M059J (cell line): ENCODE measurements around the gene YEATS4. TPM values are rescaled to one million over a fixed set of nuclear protein-coding genes. Genes with fewer than 3 reads are reported as not detected.

Experiments
- DNase-seq: peaks from one replicate; pipeline ENCODE4 v3.0.0-alpha.2; 2012; ENCODE audit warnings: low read depth
- total RNA-seq: library from RNA; depleted of rRNA; stranded (reverse); fragments of >200 nt; shearing (Covaris generic); gene quantifications from 2 replicates; pipeline ENCODE4 v1.2.3, GENCODE V29; 2014; rRNA removed

The YEATS4 gene
- total RNA-seq, 1 experiment from 2014 or later, result 36.6 TPM

- DNase-seq, result no peak
Observed at GRCh38 chr12:69433653-69434052, 74.1 kb downstream of the YEATS4 start.

- DNase-seq, result no peak
Observed at GRCh38 chr12:69435644-69436043, 76.1 kb downstream of the YEATS4 start.

DNA sequence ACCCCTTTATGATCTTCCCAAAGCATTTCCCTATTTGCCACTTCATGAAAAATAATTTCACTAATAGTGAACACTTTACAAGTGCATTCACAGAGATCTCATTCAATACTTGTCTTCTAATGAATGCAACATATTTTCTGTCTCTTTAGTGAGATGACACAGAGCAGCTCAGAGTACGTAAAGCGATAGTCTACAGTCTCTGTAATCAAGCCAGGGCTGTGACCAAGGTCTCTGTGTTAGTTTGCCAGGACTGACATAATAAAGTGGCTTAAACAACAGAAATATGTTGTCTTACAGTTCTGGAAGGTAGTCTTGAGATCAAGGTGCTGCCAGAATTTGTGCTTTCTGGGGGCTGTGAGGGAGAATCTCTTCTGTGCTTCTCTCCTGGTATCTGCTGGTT, 77.5 kb downstream of the YEATS4 start:
- DNase-seq, result no peak

GRCh38 chr12:69438539-69438938, 79.0 kb downstream of the YEATS4 start:
- DNase-seq, result no peak

DNA sequence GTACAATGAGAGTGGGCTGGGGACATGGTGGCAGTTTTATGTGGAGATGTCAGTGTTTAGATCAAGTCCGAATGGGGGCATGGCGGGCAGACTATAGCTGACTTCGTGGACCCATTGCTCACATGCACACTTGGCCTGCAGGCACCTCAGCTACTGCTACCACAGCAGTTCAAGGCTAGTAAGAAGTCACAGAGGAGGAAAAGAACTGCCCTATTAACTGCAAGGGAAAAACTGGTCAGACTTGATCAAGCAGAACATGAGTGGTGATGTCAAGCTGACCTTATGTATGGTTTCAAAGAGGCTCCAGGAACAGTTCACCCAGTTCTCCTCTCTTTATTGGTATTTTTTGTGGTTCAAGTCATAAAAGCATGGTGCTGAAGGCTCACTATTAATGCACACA, 80.5 kb downstream of the YEATS4 start:
- DNase-seq, result no peak

Other genes starting within 250 kb of the YEATS4 start
- gene CPSF6, start 120.2 kb upstream of the YEATS4 start, total RNA-seq, result 18.3 and 31.9 TPM in 2 replicates
- not detected in 2 replicates for gene LYZ, start 11.4 kb upstream of the YEATS4 start, total RNA-seq
- 25.9 and 38.1 TPM in 2 replicates for gene FRS2, start 110.6 kb downstream of the YEATS4 start, total RNA-seq
- gene CCT2, start 225.7 kb downstream of the YEATS4 start, total RNA-seq, result 215 and 244 TPM in 2 replicates